GM21619 (cell line): Measurements from ENCODE around the gene MARCKSL1.
"Not testable (repeated sequence)": the region's sequence is repeated elsewhere in the genome, so short reads cannot be mapped to it uniquely, and the experiment has no call there.

ENCODE experiments used
- ATAC-seq: cut with Tn5 transposase; IDR thresholded peaks from one replicate; pipeline ENCODE4 v1.9.1; 2021; ENCODE audit not compliant: unreplicated experiment

The MARCKSL1 gene

GRCh38 chr1:32291708-32292538, 44.1 kb downstream of the MARCKSL1 start, which contains the start of gene HDAC1:
Gene HDAC1 (plus strand): TSS chr1:32292083. CDS start chr1:32292170, 87 bp downstream.
- peak; percentile 98 for ATAC-seq

DNA sequence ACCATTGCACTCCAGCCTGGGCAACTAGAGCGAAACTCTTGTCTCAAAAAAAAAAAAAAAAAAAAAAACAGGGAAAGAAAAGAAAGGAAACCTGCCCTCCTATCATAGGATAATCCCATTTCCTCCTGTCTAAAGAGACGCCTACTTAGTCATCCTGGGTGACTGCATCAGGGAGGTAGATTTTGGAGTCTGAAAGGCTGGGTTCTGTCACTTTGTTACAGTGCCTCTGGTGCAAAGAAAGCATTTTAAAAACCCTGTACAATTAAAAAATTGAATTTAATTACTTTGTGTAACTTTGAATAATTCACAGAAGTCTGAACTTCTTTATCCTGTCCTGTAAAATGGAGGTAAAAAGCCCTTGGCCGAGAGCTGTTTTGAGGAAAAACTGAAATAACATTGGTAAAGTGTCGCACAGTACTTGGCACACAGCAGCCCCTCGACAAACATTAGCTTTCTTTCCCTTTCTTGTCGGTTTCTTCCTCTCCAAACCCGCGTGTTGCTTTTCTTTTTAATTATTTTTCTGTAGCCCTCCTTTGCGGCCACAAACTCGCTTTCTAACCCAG, 44.8 kb downstream of the MARCKSL1 start:
- ATAC-seq: no peak

- no peak for ATAC-seq
These were observed 46.8 kb downstream of the MARCKSL1 start for GRCh38 chr1:32289256-32289655.

DNA sequence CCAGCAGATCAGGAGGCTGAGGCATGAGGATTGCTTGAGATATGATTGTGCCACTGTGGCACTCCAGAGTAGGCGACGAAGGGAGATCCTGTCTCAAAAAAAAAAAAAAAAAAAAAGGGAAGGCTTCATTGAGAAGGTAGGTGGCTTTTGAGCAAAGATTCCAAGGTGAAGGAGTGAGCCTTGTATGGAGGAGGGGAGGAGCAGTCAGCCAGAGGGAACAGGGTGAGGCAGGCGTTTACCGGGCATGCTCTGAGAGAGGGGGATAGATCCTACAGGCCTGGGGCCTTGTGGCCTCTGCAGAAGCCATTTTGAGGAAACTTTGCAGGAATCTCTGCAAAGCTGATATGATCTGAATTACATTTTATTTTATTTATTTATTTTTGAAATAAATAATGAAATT, 49.3 kb downstream of the MARCKSL1 start:
- ATAC-seq: no peak

DNA sequence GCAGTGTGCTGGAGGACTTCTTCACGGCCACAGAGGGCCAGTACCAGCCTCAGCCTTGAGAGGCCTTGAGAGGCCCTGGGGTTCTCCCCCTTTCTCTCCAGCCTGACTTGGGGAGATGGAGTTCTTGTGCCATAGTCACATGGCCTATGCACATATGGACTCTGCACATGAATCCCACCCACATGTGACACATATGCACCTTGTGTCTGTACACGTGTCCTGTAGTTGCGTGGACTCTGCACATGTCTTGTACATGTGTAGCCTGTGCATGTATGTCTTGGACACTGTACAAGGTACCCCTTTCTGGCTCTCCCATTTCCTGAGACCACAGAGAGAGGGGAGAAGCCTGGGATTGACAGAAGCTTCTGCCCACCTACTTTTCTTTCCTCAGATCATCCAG, 50.4 kb downstream of the MARCKSL1 start:
- no peak for ATAC-seq

GRCh38 chr1:32284777-32285176, 51.3 kb downstream of the MARCKSL1 start:
- not testable (repeated sequence) for ATAC-seq
